ENCODE measurements around the gene CLIP2.

The CLIP2 gene

GRCh38 chr7:74355091-74355490, 65.9 kb downstream of the CLIP2 start:
- H3K9me3 ChIP-seq (ENCODE audit: control insufficient read depth, insufficient read depth, low read depth, low read length) = no peaks in the 10 kb centered on the region
- H3K4me3 ChIP-seq (ENCODE audit: low read depth, low read length) = no peak overlapping the region
- H3K27ac ChIP-seq (ENCODE audit: extremely low read depth, low read depth, low read length) = no peak overlapping the region
- CTCF ChIA-PET = interaction anchor here (0.8 to 1.0 kb wide), 3 partner anchors 10 to 46 kb away, joined by 3 to 4 read pairs (median 4); no protein-coding TSS in a partner anchor
- peaks cover 0 to 4% of the 10 kb centered on the region in 2 experiments; a peak in 2 of 3 replicates for H3K36me3 ChIP-seq (ENCODE audit: control insufficient read depth in 2 of 2, insufficient read depth in 1 of 2, low read length in 2 of 2)
- H3K4me1 ChIP-seq (ENCODE audit: control insufficient read depth, insufficient read depth, low read length) = no peaks in the 10 kb centered on the region
- POLR2A ChIA-PET = interaction anchor here (1.1 to 1.3 kb wide), 2 partner anchors 10 to 100 kb away, joined by 3 to 5 read pairs; partner anchors contain the start of gene RFC2
- TF ChIP-seq ZNF830 (tag by site-specific recombination; IDR thresholded peaks at IDR 0.05; ENCODE audit: low read depth) (no peak), ZNF248 (tag by site-specific recombination; IDR thresholded peaks at IDR 0.05) (no peak), PRDM10 (tag by site-specific recombination; IDR thresholded peaks at IDR 0.05) (0 out of 2 replicates have a peak, but pooled peaks have one; percentile 21), ZNF701 (tag by site-specific recombination; IDR thresholded peaks at IDR 0.05) (no peak), ZNF513 (tag by site-specific recombination; IDR thresholded peaks at IDR 0.05) (no peak), ZNF580 (tag by site-specific recombination; IDR thresholded peaks at IDR 0.05) (no peak), ZBTB21 (tag by site-specific recombination; IDR thresholded peaks at IDR 0.05) (no peak), SP7 (tag by site-specific recombination; IDR thresholded peaks at IDR 0.05) (peak; percentile 65), ZNF114 (tag by site-specific recombination; IDR thresholded peaks at IDR 0.05) (no peak), ZNF426 (tag by site-specific recombination; IDR thresholded peaks at IDR 0.05) (no peak), ZNF514 (tag by site-specific recombination; IDR thresholded peaks at IDR 0.05) (no peak), PATZ1 (tag by site-specific recombination; IDR thresholded peaks at IDR 0.05) (0 out of 2 replicates have a peak, but pooled peaks have one; percentile 36), GLIS1 (tag by site-specific recombination; IDR thresholded peaks at IDR 0.05) (0 out of 2 replicates have a peak, but pooled peaks have one; percentile 14), BCL11A (tag by site-specific recombination; IDR thresholded peaks at IDR 0.05; ENCODE audit: low read depth) (no peak), ZNF184 (tag by site-specific recombination; IDR thresholded peaks at IDR 0.05) (peak; percentile 54; the same call in 1 of the 2 replicates), ZNF639 (tag by site-specific recombination; IDR thresholded peaks at IDR 0.05) (no peak), ZNF692 (tag by site-specific recombination; IDR thresholded peaks at IDR 0.05) (0 out of 2 replicates have a peak, but pooled peaks have one; percentile 23), ZNF280D (tag by site-specific recombination; IDR thresholded peaks at IDR 0.05) (peak; percentile 84), ZNF354C (tag by site-specific recombination; IDR thresholded peaks at IDR 0.05; ENCODE audit: borderline replicate concordance, low read depth) (no peak), ZNF292 (tag by site-specific recombination; IDR thresholded peaks at IDR 0.05; ENCODE audit: borderline replicate concordance, low read depth) (no peak), HOXD13 (CRISPR knock-in tag; IDR thresholded peaks at IDR 0.05; ENCODE audit: borderline replicate concordance) (no peak), ZNF10 (tag by site-specific recombination; IDR thresholded peaks at IDR 0.05) (no peak)

Measured in HEK293 (cell line).